SK-N-SH treated with all-trans-retinoic acid at 6 μM for 48 hours (cell line): Measurements from ENCODE around the gene GRM7.

Source experiments
- ATAC-seq: fragments of 200-7000 bp; cut with Tn5 transposase; 3 replicates; pipeline ENCODE4 v1.9.1; 2020; ENCODE audit warnings: mild to moderate bottlenecking, moderate library complexity
- ARNTL ChIP-seq: fragments of 450-650 bp; formaldehyde crosslinking; IDR thresholded peaks from 2 replicates; pipeline ENCODE4 v1.5.0; 2020; ENCODE audit warnings: low read depth, mild to moderate bottlenecking, moderate library complexity, borderline replicate concordance
- CSDC2 ChIP-seq: fragments of 250-450 bp; sonication (Bioruptor Pico); IDR thresholded peaks from 2 replicates; pipeline ENCODE4 v1.5.0; 2020; ENCODE audit warnings: mild to moderate bottlenecking, moderate library complexity
- ESRRG ChIP-seq: fragments of 250-450 bp; sonication (Bioruptor Pico); IDR thresholded peaks from 2 replicates; pipeline ENCODE4 v1.6.1; 2021; ENCODE audit warnings: mild to moderate bottlenecking
- GLIS3 ChIP-seq: fragments of 250-450 bp; sonication (Bioruptor Pico); IDR thresholded peaks from 2 replicates; pipeline ENCODE4 v1.5.0; 2020; ENCODE audit warnings: mild to moderate bottlenecking, moderate library complexity
- ISL1 ChIP-seq: fragments of 250-450 bp; sonication (Bioruptor Pico); IDR thresholded peaks from 2 replicates; pipeline ENCODE4 v2.1.2; 2022; ENCODE audit warnings: mild to moderate bottlenecking, moderate library complexity
- OSR1 ChIP-seq: fragments of 250-450 bp; sonication (Bioruptor Pico); IDR thresholded peaks from 2 replicates; pipeline ENCODE4 v1.8.0; 2022; ENCODE audit warnings: moderate library complexity, mild to moderate bottlenecking, inconsistent platforms
- PPARA ChIP-seq: fragments of 250-450 bp; sonication (Bioruptor Pico); IDR thresholded peaks from 2 replicates; pipeline ENCODE4 v1.5.0; 2020; ENCODE audit warnings: mild to moderate bottlenecking, borderline replicate concordance
- RARB ChIP-seq: fragments of 250-450 bp; sonication (Bioruptor Pico); IDR thresholded peaks from 2 replicates; pipeline ENCODE4 v1.8.0; 2021; ENCODE audit warnings: mild to moderate bottlenecking, moderate library complexity
- SNAI2 ChIP-seq: fragments of 250-450 bp; sonication (Bioruptor Pico); IDR thresholded peaks from 2 replicates; pipeline ENCODE4 v1.5.0; 2020; ENCODE audit warnings: mild to moderate bottlenecking, moderate library complexity
- TCF4 ChIP-seq: fragments of 250-450 bp; sonication (Bioruptor Pico); IDR thresholded peaks from 2 replicates; pipeline ENCODE4 v1.8.0; 2021; ENCODE audit warnings: mild to moderate bottlenecking, moderate library complexity, borderline replicate concordance
- TOX ChIP-seq: fragments of 250-450 bp; sonication (Bioruptor Pico); IDR thresholded peaks from 2 replicates; pipeline ENCODE4 v1.8.0; 2021; ENCODE audit warnings: mild to moderate bottlenecking, moderate library complexity, borderline replicate concordance
- TSHZ2 ChIP-seq: fragments of 250-450 bp; sonication (Bioruptor Pico); IDR thresholded peaks from 2 replicates; pipeline ENCODE4 v1.5.0; 2020; ENCODE audit warnings: mild to moderate bottlenecking, moderate library complexity
- ZC3H10 ChIP-seq: fragments of 250-450 bp; sonication (Bioruptor Pico); IDR thresholded peaks from 2 replicates; pipeline ENCODE4 v1.5.1; 2021; ENCODE audit warnings: mild to moderate bottlenecking, moderate library complexity
- ZFP3 ChIP-seq: fragments of 250-450 bp; sonication (Bioruptor Pico); IDR thresholded peaks from 2 replicates; pipeline ENCODE4 v1.5.0; 2020; ENCODE audit warnings: mild to moderate bottlenecking, moderate library complexity
- ZFP30 ChIP-seq: fragments of 450-650 bp; formaldehyde crosslinking; IDR thresholded peaks from 2 replicates; pipeline ENCODE4 v1.5.0; 2022; ENCODE audit warnings: mild to moderate bottlenecking, moderate library complexity
- ZNF565 ChIP-seq: fragments of 450-650 bp; formaldehyde crosslinking; conservative IDR thresholded peaks from 2 replicates; pipeline ENCODE4 v1.5.0; 2020; ENCODE audit warnings: low read depth, mild to moderate bottlenecking, moderate library complexity
- TF ChIP-seq, protein P1 (sequence below): fragments of 250-450 bp; sonication (Bioruptor Pico); IDR thresholded peaks from 2 replicates; pipeline ENCODE4 v1.8.0; 2020; ENCODE audit warnings: mild to moderate bottlenecking, moderate library complexity, borderline replicate concordance
- TF ChIP-seq, protein P2 (sequence below): fragments of 250-450 bp; sonication (Bioruptor Pico); IDR thresholded peaks from 2 replicates; pipeline ENCODE4 v1.5.1; 2020; ENCODE audit warnings: low read depth, mild to moderate bottlenecking, moderate library complexity

Gene GRM7

DNA sequence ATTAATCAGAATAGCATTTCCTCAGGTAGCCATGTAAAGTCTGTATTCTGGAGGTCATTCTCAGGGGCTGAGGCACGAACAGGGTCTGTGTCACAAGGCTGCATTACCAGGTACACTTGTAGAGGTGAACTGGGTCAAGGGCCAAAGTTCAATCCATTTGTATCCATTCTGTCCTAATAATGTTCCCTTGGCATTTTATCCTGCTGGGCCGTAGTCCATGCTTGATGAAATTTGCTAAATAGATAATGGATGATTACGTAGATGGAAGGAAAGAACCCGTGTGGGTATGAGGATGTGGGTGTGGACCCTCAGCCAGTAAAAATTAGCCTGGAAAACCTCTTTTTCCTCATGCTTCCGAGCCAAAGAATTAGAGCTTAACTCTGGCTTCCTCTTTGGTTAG lies 785.9 kb downstream of the GRM7 start (continued):
- TF ChIP-seq ISL1 (CRISPR knock-in tag) (no peak), ZNF565 (CRISPR knock-in tag) (no peak), RARB (CRISPR knock-in tag) (no peak), ARNTL (CRISPR knock-in tag) (no peak), OSR1 (CRISPR knock-in tag) (no peak)
- TF ChIP-seq, all 23 proteins: peak for 0

- no peak for ATAC-seq
Observed at GRCh38 chr3:7650466-7650865, 789.6 kb downstream of the GRM7 start.

GRCh38 chr3:7651274-7651673 lies 790.4 kb downstream of the GRM7 start:
- ATAC-seq, result no peak
- TF ChIP-seq, protein P1, sequence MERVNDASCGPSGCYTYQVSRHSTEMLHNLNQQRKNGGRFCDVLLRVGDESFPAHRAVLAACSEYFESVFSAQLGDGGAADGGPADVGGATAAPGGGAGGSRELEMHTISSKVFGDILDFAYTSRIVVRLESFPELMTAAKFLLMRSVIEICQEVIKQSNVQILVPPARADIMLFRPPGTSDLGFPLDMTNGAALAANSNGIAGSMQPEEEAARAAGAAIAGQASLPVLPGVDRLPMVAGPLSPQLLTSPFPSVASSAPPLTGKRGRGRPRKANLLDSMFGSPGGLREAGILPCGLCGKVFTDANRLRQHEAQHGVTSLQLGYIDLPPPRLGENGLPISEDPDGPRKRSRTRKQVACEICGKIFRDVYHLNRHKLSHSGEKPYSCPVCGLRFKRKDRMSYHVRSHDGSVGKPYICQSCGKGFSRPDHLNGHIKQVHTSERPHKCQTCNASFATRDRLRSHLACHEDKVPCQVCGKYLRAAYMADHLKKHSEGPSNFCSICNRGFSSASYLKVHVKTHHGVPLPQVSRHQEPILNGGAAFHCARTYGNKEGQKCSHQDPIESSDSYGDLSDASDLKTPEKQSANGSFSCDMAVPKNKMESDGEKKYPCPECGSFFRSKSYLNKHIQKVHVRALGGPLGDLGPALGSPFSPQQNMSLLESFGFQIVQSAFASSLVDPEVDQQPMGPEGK, result no peak
- TF ChIP-seq, protein P2, sequence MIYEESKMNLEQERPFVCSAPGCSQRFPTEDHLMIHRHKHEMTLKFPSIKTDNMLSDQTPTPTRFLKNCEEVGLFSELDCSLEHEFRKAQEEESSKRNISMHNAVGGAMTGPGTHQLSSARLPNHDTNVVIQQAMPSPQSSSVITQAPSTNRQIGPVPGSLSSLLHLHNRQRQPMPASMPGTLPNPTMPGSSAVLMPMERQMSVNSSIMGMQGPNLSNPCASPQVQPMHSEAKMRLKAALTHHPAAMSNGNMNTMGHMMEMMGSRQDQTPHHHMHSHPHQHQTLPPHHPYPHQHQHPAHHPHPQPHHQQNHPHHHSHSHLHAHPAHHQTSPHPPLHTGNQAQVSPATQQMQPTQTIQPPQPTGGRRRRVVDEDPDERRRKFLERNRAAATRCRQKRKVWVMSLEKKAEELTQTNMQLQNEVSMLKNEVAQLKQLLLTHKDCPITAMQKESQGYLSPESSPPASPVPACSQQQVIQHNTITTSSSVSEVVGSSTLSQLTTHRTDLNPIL, result no peak
- TF ChIP-seq SNAI2 (CRISPR knock-in tag), result no peak
- no peak for TF ChIP-seq ZC3H10 (CRISPR knock-in tag)
- TF ChIP-seq ZFP3 (CRISPR knock-in tag), result no peak
- no peak for TF ChIP-seq OSR1 (CRISPR knock-in tag)
- no peak for TF ChIP-seq CSDC2
- TF ChIP-seq TOX (CRISPR knock-in tag), result no peak
- no peak for TF ChIP-seq TSHZ2 (CRISPR knock-in tag)
- TF ChIP-seq ESRRG, result no peak
- TF ChIP-seq TCF4 (CRISPR knock-in tag), result no peak
- TF ChIP-seq PPARA, result no peak

More at GRCh38 chr3:7650466-7650865, 789.6 kb downstream of the GRM7 start:
- TF ChIP-seq ZFP3 (CRISPR knock-in tag), result no peak
- no peak for TF ChIP-seq GLIS3 (CRISPR knock-in tag)
- TF ChIP-seq, protein P1, result no peak
- TF ChIP-seq TSHZ2 (CRISPR knock-in tag), result no peak
- TF ChIP-seq ZFP30 (CRISPR knock-in tag), result no peak
- no peak for TF ChIP-seq ZNF565 (CRISPR knock-in tag)
- no peak for TF ChIP-seq TCF4 (CRISPR knock-in tag)
- TF ChIP-seq, protein P2, result no peak
- no peak for TF ChIP-seq TOX (CRISPR knock-in tag)
- TF ChIP-seq SNAI2 (CRISPR knock-in tag), result no peak
- TF ChIP-seq OSR1 (CRISPR knock-in tag), result no peak
- TF ChIP-seq, all 23 proteins: peak for 0
